Astrocyte (in vitro differentiated cells and primary cell): ENCODE data around the gene WWC2.

Source experiments
- CTCF ChIP-seq: IDR thresholded peaks from 2 replicates; pipeline ENCODE4 v1.5.1; 2011; ENCODE audit warnings: low read depth, mild to moderate bottlenecking, inconsistent platforms, low read length, moderate library complexity; ENCODE audit not compliant: insufficient read depth
- EZH2 ChIP-seq: IDR thresholded peaks from 2 replicates; pipeline ENCODE4 v1.6.1; 2012; ENCODE audit warnings: mild to moderate bottlenecking, low read length, inconsistent platforms; ENCODE audit not compliant: insufficient read depth

- TF ChIP-seq CTCF (no peak), EZH2 (no peak)
These were observed 96.5 kb downstream of the WWC2 start for GRCh38 chr4:183195534-183195933.
